ENCODE results near the gene ARFGAP3. TPM values are rescaled to one million over a fixed set of nuclear protein-coding genes. Genes with fewer than 3 reads are reported as not detected.

Gene ARFGAP3
- total RNA-seq, 1 donor from 2014 or later, result 59.1 TPM

DNA sequence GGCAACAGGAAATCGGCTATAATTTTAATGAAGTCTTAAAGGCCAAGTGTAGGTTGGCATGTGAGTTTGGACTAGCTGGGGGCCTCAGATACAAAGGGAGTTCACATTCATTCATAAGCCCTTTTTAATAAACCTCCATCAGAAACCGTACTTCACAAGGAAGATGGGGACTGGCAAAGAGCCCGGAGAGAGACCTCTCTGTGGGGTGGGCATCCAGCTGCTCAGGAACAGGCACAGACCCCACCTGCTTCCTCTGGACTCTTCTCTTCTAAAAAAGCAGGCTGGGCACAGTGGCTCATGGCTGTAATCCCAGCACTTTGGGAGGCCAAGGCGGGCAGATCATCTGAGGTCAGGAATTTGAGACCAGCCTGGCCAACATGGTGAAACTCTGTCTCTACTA is 3.9 kb upstream of the ARFGAP3 start:
- Mint-ChIP-seq H3K36me3 (ENCODE audit: unreplicated experiment) (peaks cover 2% of the 10 kb centered on the region), H3K27me3 (ENCODE audit: unreplicated experiment) (no peaks in the 10 kb centered on the region), H3K4me3 (ENCODE audit: unreplicated experiment) (no peak overlapping the region), H3K9me3 (ENCODE audit: unreplicated experiment) (no peaks in the 10 kb centered on the region), H3K27ac (ENCODE audit: unreplicated experiment) (peak overlapping the region; percentile 42), H3K4me1 (ENCODE audit: unreplicated experiment) (peaks cover 32% of the 10 kb centered on the region)
- no peak for DNase-seq (ENCODE audit: extremely low spot score, unreplicated experiment)
- no peak for TF ChIP-seq CTCF (IDR thresholded peaks at IDR 0.05)

GRCh38 chr22:42857845-42858481 is 890 bp upstream of the ARFGAP3 start:
- Mint-ChIP-seq H3K36me3 (ENCODE audit: unreplicated experiment) (peaks cover 2% of the 10 kb centered on the region), H3K27me3 (ENCODE audit: unreplicated experiment) (no peaks in the 10 kb centered on the region), H3K4me1 (ENCODE audit: unreplicated experiment) (peaks cover 45% of the 10 kb centered on the region), H3K9me3 (ENCODE audit: unreplicated experiment) (no peaks in the 10 kb centered on the region), H3K27ac (ENCODE audit: unreplicated experiment) (peak overlapping the region; percentile 66), H3K4me3 (ENCODE audit: unreplicated experiment) (peak overlapping the region; percentile 51)
- no peak for DNase-seq (ENCODE audit: extremely low spot score, unreplicated experiment)
- TF ChIP-seq CTCF (IDR thresholded peaks at IDR 0.05), result no peak

- H3K4me1 Mint-ChIP-seq (ENCODE audit: unreplicated experiment), result peaks cover 39% of the 10 kb centered on the region
- H3K4me3 Mint-ChIP-seq (ENCODE audit: unreplicated experiment), result peak overlapping the region; percentile 90
- no peaks in the 10 kb centered on the region for H3K36me3 Mint-ChIP-seq (ENCODE audit: unreplicated experiment)
- no peak for TF ChIP-seq CTCF (IDR thresholded peaks at IDR 0.05)
- peak overlapping the region; percentile 95 for H3K27ac Mint-ChIP-seq (ENCODE audit: unreplicated experiment)
- H3K27me3 Mint-ChIP-seq (ENCODE audit: unreplicated experiment), result no peaks in the 10 kb centered on the region
- no peaks in the 10 kb centered on the region for H3K9me3 Mint-ChIP-seq (ENCODE audit: unreplicated experiment)
- DNase-seq (ENCODE audit: extremely low spot score, unreplicated experiment), result no peak
Measured at GRCh38 chr22:42856179-42856864, 751 bp downstream of the ARFGAP3 start.

DNA sequence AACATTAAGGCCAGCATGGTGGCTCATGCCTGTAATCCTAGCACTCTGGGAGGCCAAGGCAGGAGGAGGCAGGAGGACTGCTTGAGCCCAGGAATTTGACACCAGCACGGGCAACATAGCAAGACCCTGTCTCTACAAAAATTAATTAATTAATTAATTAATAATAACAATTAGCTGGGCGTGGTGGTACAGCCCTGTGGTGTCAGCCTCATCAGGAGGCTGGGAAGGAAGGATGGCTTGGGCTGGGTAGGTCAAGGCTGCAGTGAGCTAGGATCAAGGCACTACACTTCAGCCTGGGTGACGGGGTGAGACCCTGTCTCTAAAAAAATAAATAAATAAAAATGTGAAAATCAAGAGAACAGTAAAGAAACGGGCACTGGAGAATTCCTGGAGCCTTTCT is 1.4 kb downstream of the ARFGAP3 start:
- no peaks in the 10 kb centered on the region for H3K9me3 Mint-ChIP-seq (ENCODE audit: unreplicated experiment)
- no peak for TF ChIP-seq CTCF (IDR thresholded peaks at IDR 0.05)
- peaks cover 33% of the 10 kb centered on the region for H3K4me1 Mint-ChIP-seq (ENCODE audit: unreplicated experiment)
- no peak for DNase-seq (ENCODE audit: extremely low spot score, unreplicated experiment)
- H3K27ac Mint-ChIP-seq (ENCODE audit: unreplicated experiment), result peak overlapping the region; percentile 95
- no peaks in the 10 kb centered on the region for H3K27me3 Mint-ChIP-seq (ENCODE audit: unreplicated experiment)
- H3K4me3 Mint-ChIP-seq (ENCODE audit: unreplicated experiment), result peak overlapping the region; percentile 90
- no peaks in the 10 kb centered on the region for H3K36me3 Mint-ChIP-seq (ENCODE audit: unreplicated experiment)

- H3K27me3 Mint-ChIP-seq (ENCODE audit: unreplicated experiment), result no peaks in the 10 kb centered on the region
- peaks cover 29% of the 10 kb centered on the region for H3K4me1 Mint-ChIP-seq (ENCODE audit: unreplicated experiment)
- peak overlapping the region; percentile 52 for H3K4me3 Mint-ChIP-seq (ENCODE audit: unreplicated experiment)
- H3K9me3 Mint-ChIP-seq (ENCODE audit: unreplicated experiment), result no peaks in the 10 kb centered on the region
- H3K27ac Mint-ChIP-seq (ENCODE audit: unreplicated experiment), result peak overlapping the region; percentile 59
- no peak for DNase-seq (ENCODE audit: extremely low spot score, unreplicated experiment)
- no peak for TF ChIP-seq CTCF (IDR thresholded peaks at IDR 0.05)
- H3K36me3 Mint-ChIP-seq (ENCODE audit: unreplicated experiment), result no peaks in the 10 kb centered on the region
Measured at GRCh38 chr22:42855211-42855610, 1.9 kb downstream of the ARFGAP3 start.

Measured in osteocyte (in vitro differentiated cells).